ENCODE data around the gene GLG1.

Gene GLG1

DNA sequence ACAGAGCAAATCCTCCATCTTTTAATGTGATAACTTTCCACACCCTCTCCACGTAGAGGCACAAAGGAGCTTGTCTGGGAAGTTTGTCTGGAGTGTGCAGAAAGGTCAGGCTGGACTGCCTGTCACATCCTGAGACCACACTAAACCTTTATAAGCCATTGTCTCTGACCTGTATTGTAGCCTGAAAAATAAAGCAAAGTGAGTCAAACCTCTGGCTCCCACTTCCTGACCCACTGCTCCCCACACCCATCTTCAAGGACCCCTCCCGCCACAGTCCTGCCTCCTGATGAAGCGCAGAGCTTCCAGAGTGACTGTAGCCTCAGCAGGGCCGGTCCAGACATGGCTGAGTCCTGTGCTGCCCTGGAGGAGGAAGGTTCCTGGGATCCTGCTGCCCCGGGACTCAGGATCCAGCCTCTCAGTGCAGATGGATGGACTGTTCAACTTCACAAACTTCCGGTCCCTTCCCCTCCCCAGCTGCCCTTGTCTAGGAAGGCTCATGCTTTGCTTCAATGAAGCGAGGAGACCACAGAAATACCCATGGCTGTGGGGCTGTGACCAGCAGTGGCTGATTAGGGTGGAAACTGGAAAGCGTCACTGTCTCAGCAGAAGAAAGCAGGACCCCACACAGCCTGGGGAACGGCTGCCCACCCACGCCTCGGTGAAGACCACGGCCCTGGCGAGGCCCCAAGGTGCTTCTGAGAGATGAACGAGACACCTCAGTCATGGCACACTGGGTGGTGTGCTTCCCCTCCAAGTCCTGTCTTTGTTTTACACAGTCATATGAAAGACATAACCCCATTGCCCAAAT, 154.8 kb downstream of the GLG1 start:
- TF ChIP-seq CTCF (IDR thresholded peaks at IDR 0.05; ENCODE audit: low read depth, low read length, missing control alignments): no peak
- no peak overlapping the region for H3K4me3 ChIP-seq (ENCODE audit: low read depth, low read length)
- no peak for DNase-seq (ENCODE audit: low read depth)

DNA sequence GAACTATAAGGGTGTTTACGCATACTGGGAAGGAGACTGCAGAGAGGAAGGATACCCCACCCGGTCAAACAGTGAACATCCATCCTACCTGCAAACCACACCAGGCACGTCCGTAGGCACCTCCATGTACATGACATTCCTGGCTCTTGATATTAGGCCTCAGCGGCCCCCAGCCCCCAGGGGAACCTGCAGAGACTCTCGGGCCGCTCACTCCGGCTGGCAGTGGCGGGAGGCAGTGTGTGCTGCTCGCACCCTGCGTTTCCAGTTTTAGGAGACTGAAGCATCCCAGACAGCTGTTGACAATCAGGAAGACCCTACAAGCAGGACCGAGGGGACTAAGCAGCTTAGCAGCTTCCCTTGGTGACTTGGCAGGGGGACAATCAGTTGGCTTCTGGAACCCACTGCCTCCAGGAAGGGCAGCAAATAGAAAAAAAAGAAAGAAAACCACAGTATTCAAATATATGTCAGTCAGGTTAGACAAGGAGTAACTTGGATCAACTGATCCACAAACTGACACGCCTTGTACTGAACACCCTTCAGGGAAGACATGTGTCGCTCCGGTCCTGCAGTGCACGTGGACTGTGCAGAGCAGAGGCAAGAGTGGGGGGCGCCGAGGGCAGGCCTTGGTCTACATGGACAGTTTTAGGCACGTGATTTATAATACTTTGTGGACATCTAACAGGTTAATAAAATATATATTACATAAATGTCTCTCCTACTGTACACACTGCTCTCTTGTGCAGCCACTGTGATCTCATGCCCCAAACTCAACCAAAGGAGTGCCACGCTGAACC, 155.8 kb downstream of the GLG1 start:
- no peak overlapping the region for H3K4me3 ChIP-seq (ENCODE audit: low read depth, low read length)
- TF ChIP-seq CTCF (IDR thresholded peaks at IDR 0.05; ENCODE audit: low read depth, low read length, missing control alignments): no peak
- DNase-seq (ENCODE audit: low read depth): no peak

DNA sequence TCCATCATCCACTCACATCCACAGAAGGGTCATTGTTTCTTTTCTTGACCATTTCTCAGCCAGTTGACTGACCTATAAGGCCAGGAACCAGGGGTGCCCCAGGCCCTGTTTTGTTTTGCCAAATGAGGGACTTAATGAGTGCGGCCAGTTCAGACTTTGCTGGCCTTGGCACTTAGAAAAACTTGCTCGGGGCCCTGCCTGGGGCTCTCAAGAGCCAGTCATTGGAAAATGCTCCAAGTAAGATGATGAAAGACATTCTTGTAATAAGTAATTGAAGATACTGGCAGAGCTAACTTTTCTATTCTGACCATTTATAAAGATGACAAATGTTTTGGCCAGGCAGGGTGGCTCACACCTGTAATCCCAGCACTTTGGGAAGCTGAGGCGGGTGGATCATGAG, 156.7 kb downstream of the GLG1 start:
- no peak for TF ChIP-seq CTCF (IDR thresholded peaks at IDR 0.05; ENCODE audit: low read depth, low read length, missing control alignments)
- DNase-seq (ENCODE audit: low read depth): no peak
- H3K4me3 ChIP-seq (ENCODE audit: low read depth, low read length): no peak overlapping the region

DNA sequence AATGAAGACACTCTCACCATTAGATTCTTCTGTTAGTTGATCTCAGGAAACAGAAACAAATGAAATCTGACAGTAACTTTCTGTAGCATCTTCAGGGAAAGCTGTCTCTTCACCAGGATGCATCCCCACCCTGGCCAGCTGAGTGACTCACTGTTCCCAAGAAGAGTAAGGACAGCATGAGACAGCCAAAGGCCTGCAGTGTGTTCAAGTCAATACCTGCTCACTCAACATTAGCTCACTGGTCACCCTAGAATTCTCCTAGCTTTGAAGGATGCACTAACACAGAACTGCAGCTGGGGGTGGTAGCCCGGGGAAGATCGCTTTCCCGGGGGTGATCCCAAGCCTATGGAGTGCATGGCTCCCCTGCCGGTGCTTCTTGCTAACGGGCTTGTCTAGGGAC, 157.4 kb downstream of the GLG1 start:
- TF ChIP-seq CTCF (IDR thresholded peaks at IDR 0.05; ENCODE audit: low read depth, low read length, missing control alignments): no peak
- DNase-seq (ENCODE audit: low read depth): no peak
- H3K4me3 ChIP-seq (ENCODE audit: low read depth, low read length): no peak overlapping the region

DNA sequence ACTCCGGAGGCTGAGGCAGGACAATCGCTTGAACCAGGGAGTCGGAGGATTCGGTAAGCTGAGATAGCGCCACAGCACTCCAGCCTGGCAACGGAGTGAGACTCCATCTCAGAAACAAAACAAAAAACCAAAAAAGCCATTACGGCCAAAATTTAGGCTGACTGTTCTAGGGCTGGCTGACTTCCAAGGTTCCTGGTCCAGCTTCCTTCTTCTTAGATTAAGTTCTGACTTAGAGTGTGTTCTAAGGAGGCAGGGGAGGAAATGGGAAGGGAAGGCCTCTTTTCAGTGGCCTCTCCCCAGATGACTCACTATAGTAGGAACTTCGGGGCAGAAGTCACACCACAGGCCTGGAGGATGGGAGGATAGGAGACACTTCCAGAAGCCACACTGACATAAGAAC, 157.9 kb downstream of the GLG1 start:
- no peak overlapping the region for H3K4me3 ChIP-seq (ENCODE audit: low read depth, low read length)
- no peak for DNase-seq (ENCODE audit: low read depth)
- TF ChIP-seq CTCF (IDR thresholded peaks at IDR 0.05; ENCODE audit: low read depth, low read length, missing control alignments): no peak

DNA sequence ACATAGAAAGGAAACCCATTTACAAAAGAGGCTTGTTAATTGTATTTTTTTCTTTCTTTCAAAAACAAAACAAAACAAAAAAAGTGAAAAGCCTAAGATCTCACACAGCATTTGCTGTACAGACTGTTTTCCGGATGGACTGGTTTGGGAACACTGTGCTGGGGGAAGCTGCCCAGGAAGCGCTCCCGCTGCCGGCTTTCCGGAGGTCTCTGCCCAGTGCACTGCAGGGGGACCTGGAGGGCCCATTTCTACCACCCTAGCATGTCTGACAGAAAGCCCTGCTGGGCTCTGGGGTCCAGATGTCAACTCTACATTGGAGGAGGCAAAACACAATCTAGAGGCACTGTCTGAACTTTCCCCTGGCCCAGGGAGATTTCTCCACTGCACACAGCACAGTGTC, 159.3 kb downstream of the GLG1 start:
- no peak for TF ChIP-seq CTCF (IDR thresholded peaks at IDR 0.05; ENCODE audit: low read depth, low read length, missing control alignments)
- H3K4me3 ChIP-seq (ENCODE audit: low read depth, low read length): no peak overlapping the region
- no peak for DNase-seq (ENCODE audit: low read depth)

All from GM12864 (cell line).